Measurements from ENCODE around the gene C1orf210. TPM values are rescaled to one million over a fixed set of nuclear protein-coding genes. Genes with fewer than 3 reads are reported as not detected.

C1orf210 gene
- total RNA-seq, 1 experiment from 2014 or later, result 5.9 TPM

GRCh38 chr1:43256675-43257570 lies 28.5 kb downstream of the C1orf210 start:
- Histone ChIP-seq H4K20me1 (ENCODE audit: control insufficient read depth, insufficient read depth, insufficient read length) (no peaks in the 10 kb centered on the region), H4K5ac (ENCODE audit: insufficient read length, low read depth, low read length) (no peak overlapping the region), H3K79me1 (ENCODE audit: insufficient read depth, low read depth, low read length, poor library complexity, severe bottlenecking) (no peaks in the 10 kb centered on the region), H3K56ac (ENCODE audit: insufficient read length, low read depth, low read length) (no peak overlapping the region), H3K27me3 (ENCODE audit: insufficient read depth, low read length) (no peaks in the 10 kb centered on the region), H2AFZ (ENCODE audit: low read length) (no peak overlapping the region), H3K23me2 (ENCODE audit: insufficient read length, low read depth, low read length, poor library complexity, severe bottlenecking) (no peaks in the 10 kb centered on the region), H3K79me2 (ENCODE audit: insufficient read depth, low read length) (no peaks in the 10 kb centered on the region; the same call in 1 of the 2 replicates), H2BK12ac (ENCODE audit: insufficient read length, low read depth, low read length) (no peak overlapping the region), H3K9me3 (ENCODE audit: control insufficient read depth, low read depth, low read length) (peaks cover 27% of the 10 kb centered on the region), H2BK120ac (ENCODE audit: low read depth, low read length, poor library complexity, severe bottlenecking) (no peak overlapping the region), H3K4me2 (ENCODE audit: insufficient read depth, insufficient read length, low read length) (no peak overlapping the region), H2AK5ac (ENCODE audit: insufficient read length, low read length) (no peak overlapping the region), H3K9ac (ENCODE audit: extremely low read depth, insufficient read length, low read length) (no peak overlapping the region), H3K18ac (ENCODE audit: insufficient read length, low read depth, low read length) (no peak overlapping the region), H2BK20ac (ENCODE audit: low read depth, low read length, poor library complexity, severe bottlenecking) (no peak overlapping the region), H3K4ac (ENCODE audit: low read depth, low read length) (no peak overlapping the region), H3K27ac (ENCODE audit: insufficient read length, low read depth, low read length) (no peak overlapping the region), H3T11ph (ENCODE audit: low read length) (no peak overlapping the region), H4K8ac (replicated peaks; ENCODE audit: insufficient read length, low read depth, low read length) (no peak overlapping the region), H3K14ac (ENCODE audit: insufficient read depth, low read length) (no peak overlapping the region), H3K4me1 (ENCODE audit: insufficient read depth, low read length) (no peaks in the 10 kb centered on the region), H2BK5ac (ENCODE audit: insufficient read length, low read length) (no peak overlapping the region), H3K23ac (ENCODE audit: insufficient read length, low read depth, low read length) (no peak overlapping the region), H4K91ac (ENCODE audit: insufficient read length, low read depth, low read length) (no peak overlapping the region), H2BK15ac (ENCODE audit: low read depth, low read length) (no peak overlapping the region)
- no peaks in the 10 kb centered on the region for H3K4me1 Mint-ChIP-seq
- TF ChIP-seq CTCF (conservative IDR thresholded peaks at IDR 0.05), result no peak
- peaks cover 13 to 28% (median 25%) of the 10 kb centered on the region in 3 experiments; a peak in 6 of 7 replicates for H3K36me3 Mint-ChIP-seq (ENCODE audit: insufficient read depth in 1 of 3, low read depth in 3 of 3)
- WGBS (ENCODE audit: extremely low coverage, insufficient read length, low lambda C conversion rate), result no CpG with 5 or more reads among the region's 8 CpGs
- peaks cover 43 to 50% of the 10 kb centered on the region in 2 experiments for H3K9me3 Mint-ChIP-seq
- no peak overlapping the region for H3K4me3 Mint-ChIP-seq
- H3K27ac Mint-ChIP-seq, result no peak overlapping the region
- H3K27me3 Mint-ChIP-seq (ENCODE audit: low read depth), result peaks cover 29% of the 10 kb centered on the region
- no peak for DNase-seq

Measured in H9 (cell line).